Ishikawa (cell line): ENCODE data around the gene FAM98B.
A peak's percentile ranks its signal among the peaks of the same experiment; 100 is the strongest.

ENCODE experiments used
- CEBPB ChIP-seq: IDR thresholded peaks from 2 replicates; pipeline ENCODE4 v1.6.1; 2012
- CREB1 ChIP-seq: IDR thresholded peaks from 2 replicates; pipeline ENCODE4 v1.6.1; 2012; ENCODE audit warnings: low read depth
- EGR1 ChIP-seq: IDR thresholded peaks from 2 replicates; pipeline ENCODE4 v1.6.1; 2012
- EP300 ChIP-seq: IDR thresholded peaks from 2 replicates; pipeline ENCODE4 v1.6.1; 2012; ENCODE audit warnings: borderline replicate concordance
- FOXM1 ChIP-seq: IDR thresholded peaks from 2 replicates; pipeline ENCODE4 v1.6.1; 2012; ENCODE audit warnings: low read depth, borderline replicate concordance
- MAX ChIP-seq: IDR thresholded peaks from 2 replicates; pipeline ENCODE4 v1.6.1; 2012
- NFIC ChIP-seq: IDR thresholded peaks from 2 replicates; pipeline ENCODE4 v1.6.1; 2012
- RAD21 ChIP-seq: IDR thresholded peaks from 2 replicates; pipeline ENCODE4 v1.6.1; 2012; ENCODE audit warnings: low read depth
- REST ChIP-seq: IDR thresholded peaks from 2 replicates; pipeline ENCODE4 v1.6.1; 2012; ENCODE audit warnings: low read depth, mild to moderate bottlenecking
- TAF1 ChIP-seq: IDR thresholded peaks from 2 replicates; pipeline ENCODE4 v1.6.1; 2012; ENCODE audit warnings: low read depth, mild to moderate bottlenecking
- TCF12 ChIP-seq: IDR thresholded peaks from 2 replicates; pipeline ENCODE4 v1.6.1; 2012; ENCODE audit warnings: low read depth
- TEAD4 ChIP-seq: IDR thresholded peaks from 2 replicates; pipeline ENCODE4 v1.6.1; 2012
- USF1 ChIP-seq: IDR thresholded peaks from 2 replicates; pipeline ENCODE4 v1.6.1; 2012
- YY1 ChIP-seq: IDR thresholded peaks from 2 replicates; pipeline ENCODE4 v1.6.1; 2012; ENCODE audit warnings: low read depth
- ZBTB7A ChIP-seq: IDR thresholded peaks from 2 replicates; pipeline ENCODE4 v1.6.1; 2012; ENCODE audit warnings: low read depth

Gene FAM98B

GRCh38 chr15:38525489-38525888 is 71.6 kb downstream of the FAM98B start:
- no peak for TF ChIP-seq TCF12

GRCh38 chr15:38526158-38526557 is 72.2 kb downstream of the FAM98B start:
- TF ChIP-seq EP300 (no peak), YY1 (no peak), CREB1 (no peak), FOXM1 (no peak)

GRCh38 chr15:38528294-38528693 is 74.4 kb downstream of the FAM98B start:
- TF ChIP-seq NFIC: no peak
- no peak for TF ChIP-seq EP300

- no peak for TF ChIP-seq FOXM1
- TF ChIP-seq NFIC: no peak
- no peak for TF ChIP-seq CREB1
- no peak for TF ChIP-seq REST
- no peak for TF ChIP-seq USF1
- no peak for TF ChIP-seq EP300
- TF ChIP-seq TAF1: no peak
- TF ChIP-seq CEBPB: no peak
- TF ChIP-seq RAD21: no peak
- no peak for TF ChIP-seq EGR1
Observed at GRCh38 chr15:38530113-38530512, 76.2 kb downstream of the FAM98B start.

- TF ChIP-seq ZBTB7A (no peak), TAF1 (no peak), YY1 (no peak), REST (no peak), FOXM1 (no peak), NFIC (no peak), CREB1 (no peak), RAD21 (no peak)
Observed at GRCh38 chr15:38531509-38531908, 77.6 kb downstream of the FAM98B start.

GRCh38 chr15:38532728-38533127 is 78.8 kb downstream of the FAM98B start:
- TF ChIP-seq REST (peak; percentile 14; the same call in 1 of the 2 replicates), FOXM1 (no peak), YY1 (no peak)

GRCh38 chr15:38533416-38533915 is 79.5 kb downstream of the FAM98B start:
- TF ChIP-seq REST: no peak
- no peak for TF ChIP-seq EP300
- TF ChIP-seq TCF12: no peak
- TF ChIP-seq USF1: no peak
- no peak for TF ChIP-seq NFIC
- no peak for TF ChIP-seq FOXM1
- TF ChIP-seq MAX: no peak
- TF ChIP-seq ZBTB7A: no peak
- TF ChIP-seq EGR1: no peak
- TF ChIP-seq CREB1: no peak
- TF ChIP-seq TEAD4: no peak
- TF ChIP-seq YY1: no peak
- TF ChIP-seq TAF1: no peak
- no peak for TF ChIP-seq RAD21
- no peak for TF ChIP-seq CEBPB
